OCI-M1 (cell line): ENCODE data around the gene GCAT.
A peak's percentile ranks its signal among the peaks of the same experiment; 100 is the strongest.
"Not testable (repeated sequence)": the region's sequence is repeated elsewhere in the genome, so short reads cannot be mapped to it uniquely, and the experiment has no call there.

ENCODE experiments used
- DNase-seq: peaks from one replicate; lab custom pipeline; 2025; lab: John Stamatoyannopoulos, UW

Gene GCAT

DNA sequence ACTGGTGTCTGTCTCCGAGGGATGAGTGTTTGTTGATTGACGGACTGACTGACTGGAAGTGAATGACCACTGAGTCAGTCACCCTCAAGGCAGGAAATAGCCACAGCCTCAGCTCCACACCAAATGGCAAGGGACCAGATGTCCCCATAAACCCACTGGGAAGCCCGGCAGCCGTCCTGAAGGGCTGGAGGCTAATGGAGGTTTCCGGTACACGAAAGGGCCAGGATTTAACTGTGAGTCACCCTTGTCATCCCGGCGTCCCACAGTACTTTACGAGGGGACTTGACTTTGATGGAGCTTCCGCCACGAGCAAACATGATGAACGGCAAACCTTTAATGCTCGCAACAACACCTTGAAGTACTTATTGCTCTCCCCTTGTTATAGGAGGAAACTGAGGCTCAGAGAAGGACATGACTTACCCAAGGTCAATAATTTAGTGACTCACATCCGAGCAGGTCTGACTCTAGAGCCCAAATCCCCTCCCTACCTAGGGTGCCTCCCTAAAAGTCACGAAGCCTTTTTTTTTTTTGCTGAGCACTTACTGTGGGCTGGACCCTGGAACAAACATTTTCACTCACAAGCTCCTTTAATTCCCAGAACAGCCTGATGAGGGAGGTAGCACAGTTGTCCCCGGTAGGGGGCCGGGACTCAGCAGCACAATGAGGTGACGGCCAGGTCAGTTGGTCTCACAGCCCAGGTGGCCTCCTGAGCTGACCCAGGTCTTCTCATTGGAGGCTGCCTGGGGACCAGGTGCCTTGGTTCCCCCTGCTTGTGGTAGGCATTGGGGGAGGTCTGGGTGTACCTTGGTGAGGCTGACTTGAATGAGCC, 25.2 kb upstream of the GCAT start:
- DNase-seq, result peak; percentile 14

DNA sequence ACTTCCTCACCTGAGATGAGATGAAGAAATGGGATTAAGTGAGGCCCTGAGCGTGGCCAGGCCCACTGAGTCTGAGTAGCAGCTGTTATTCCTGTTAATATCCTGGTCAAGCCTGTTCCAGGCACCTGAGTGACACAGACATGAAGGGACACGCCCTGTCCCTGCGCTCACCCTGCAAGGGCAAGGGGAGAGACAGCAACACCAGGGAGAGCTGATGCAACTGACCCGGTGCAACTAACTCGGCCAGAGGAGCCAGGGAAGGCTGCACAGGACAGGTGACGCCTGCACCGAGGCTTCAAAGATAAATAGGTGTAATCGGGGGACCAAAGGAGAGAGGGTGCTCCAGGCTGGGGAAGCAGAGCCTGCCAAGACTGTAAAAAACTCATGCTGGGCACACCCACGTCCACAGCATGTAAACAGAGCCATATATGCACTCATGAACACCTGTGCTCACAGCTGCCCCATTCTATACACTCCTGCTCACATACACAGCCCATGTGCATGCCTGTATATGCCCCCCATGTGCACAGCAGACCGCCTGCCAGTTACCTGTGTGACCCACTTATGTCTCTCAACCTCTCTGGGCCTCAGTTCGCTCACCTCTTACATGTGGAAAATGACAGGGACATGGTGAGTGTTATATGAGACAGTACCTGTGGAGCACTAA, 22.8 kb upstream of the GCAT start:
- no peak for DNase-seq

DNA sequence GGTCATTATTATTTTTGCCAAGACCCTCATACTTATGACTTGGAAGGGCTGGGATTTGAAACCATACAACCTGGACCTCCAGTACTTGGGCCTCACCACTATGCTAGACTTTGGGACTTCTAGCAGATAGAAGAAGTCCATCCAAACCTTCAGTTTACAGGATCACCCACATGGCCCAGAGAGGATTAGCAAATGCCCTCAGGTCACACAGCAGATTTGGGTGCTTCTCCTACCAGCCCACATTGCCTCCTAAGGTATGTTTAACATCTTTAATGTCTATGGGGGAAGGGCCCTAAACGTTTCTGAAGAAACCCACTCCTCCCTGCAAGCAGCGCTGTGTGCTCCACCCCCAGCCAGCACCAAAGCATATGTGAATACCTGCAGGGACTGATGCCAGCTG, 17.5 kb upstream of the GCAT start:
- DNase-seq, result no peak

DNA sequence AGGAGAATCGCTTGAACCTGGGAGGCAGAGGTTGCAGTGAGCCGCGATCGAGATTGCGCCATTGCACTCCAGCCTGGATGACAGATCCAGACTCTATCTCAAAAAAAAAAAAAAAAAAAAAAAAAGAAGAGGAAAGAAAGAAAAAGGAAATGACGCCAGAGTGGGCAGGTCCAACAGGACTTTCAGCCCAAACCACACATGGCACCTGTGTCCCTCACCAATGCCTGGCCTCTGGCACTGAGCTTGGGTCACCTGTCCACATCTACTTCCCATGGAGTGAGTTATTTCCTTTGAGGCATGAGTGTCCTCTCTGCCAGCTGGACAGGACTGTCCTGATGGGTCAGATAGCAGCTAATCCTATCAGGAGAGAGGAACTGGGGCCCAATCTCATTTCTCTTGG, 15.2 kb upstream of the GCAT start:
- no peak for DNase-seq

DNA sequence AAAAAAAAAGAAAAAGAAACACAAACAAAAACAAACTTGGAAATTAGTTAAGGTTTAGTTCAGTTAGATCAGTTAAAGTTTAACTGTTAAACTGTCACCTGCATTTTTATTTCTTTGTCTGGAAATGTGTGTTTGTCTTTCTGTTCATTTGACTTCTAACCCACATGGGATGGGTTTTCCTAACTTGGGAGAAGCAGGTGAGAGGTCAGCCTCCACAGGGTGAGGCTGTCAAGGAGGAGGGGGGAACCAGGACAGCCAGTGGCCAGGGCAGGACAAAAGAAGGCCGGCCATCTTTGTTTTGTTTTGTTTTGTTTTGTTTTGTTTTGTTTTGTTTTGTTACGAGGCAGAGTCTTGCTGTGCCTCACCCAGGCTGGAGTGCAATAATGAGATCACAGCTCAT, 13.4 kb upstream of the GCAT start:
- DNase-seq, result no peak

DNA sequence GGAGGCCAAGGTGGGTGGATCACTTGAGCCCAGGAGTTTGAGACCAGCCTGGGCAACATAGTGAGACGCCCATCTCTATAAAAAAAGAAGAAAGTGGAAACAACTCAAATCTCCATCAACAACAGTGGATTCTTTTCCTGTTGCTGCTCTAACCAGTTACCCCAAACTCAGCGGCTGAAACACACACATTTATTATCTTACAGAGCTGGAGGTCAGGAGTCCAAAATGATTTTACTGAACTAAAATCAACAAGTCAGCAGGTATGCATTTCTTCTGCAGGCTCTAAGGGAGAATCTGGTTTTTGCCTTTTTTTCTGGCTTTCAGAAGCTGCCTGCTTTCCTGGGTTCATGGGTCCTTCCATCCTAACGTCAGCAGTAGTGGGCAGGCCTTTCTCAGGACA, 11.7 kb upstream of the GCAT start:
- DNase-seq, result no peak

DNA sequence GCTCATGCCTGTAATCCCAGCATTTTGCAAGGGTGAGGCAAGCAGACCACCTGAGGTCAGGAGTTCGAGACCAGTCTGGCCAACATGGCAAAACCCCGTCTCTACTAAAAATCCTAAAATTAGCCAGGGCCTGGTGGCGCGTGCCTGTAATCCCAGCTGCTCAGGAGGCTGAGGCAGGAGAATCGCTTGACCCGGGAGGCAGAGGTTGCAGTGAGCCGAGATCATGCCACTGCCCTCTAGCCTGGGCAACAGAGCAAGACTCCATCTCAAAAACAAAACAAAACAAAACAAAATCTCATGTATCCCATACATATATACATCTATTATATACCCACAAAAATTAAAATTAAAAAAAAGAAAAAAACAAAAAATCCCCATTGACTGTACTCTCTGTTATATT, 10.5 kb upstream of the GCAT start:
- not testable (repeated sequence) for DNase-seq

DNA sequence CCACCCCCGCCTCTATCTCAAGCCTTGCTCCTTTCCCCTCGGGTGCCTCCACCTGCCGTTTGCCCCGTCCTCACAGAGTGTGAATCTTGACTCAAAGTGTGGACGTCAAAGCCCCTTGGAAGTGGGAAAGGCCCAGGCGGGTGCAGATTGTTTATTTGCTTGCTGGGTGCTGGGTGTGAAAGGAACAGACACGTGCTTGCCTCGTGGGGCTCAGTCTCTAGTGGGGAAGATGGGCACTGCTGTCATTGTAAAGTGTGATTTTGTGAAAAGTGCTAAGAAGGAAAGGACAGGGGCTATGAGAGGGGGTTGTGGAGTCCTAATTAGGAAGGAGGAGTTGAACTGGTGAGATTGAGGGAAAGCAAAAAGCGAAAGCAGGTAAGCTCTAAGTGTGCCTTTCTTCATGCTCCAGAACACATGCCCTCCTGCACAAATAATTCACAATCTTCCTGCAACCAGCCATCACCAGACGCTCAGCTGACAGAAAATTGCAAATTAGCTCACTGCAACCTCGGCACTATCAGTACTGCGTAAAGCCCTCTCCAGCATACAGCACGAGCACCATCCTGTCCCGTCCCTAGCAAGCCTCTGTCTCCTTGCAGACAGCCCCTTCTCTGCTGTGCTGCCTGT, 9.7 kb upstream of the GCAT start:
- DNase-seq, result no peak

DNA sequence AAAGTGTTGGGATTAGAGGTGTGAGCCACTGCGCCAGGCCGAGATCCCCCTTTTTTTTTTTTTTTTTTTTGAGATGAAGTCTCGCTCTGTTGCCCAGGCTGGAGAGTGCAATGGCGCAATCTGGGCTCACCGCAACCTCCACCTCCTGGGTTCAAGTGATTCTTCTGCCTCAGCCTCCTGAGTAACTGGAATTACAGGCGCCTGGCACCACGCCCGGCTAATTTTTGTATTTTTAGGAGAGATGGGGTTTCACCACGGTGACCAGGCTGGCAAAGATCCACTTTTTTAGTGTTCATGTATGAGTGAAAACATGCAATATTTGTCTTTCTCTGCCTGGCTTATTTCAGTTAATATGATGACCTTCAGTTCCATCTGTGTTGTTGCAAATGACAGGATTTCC, 7.8 kb upstream of the GCAT start:
- DNase-seq, result not testable (repeated sequence)

DNA sequence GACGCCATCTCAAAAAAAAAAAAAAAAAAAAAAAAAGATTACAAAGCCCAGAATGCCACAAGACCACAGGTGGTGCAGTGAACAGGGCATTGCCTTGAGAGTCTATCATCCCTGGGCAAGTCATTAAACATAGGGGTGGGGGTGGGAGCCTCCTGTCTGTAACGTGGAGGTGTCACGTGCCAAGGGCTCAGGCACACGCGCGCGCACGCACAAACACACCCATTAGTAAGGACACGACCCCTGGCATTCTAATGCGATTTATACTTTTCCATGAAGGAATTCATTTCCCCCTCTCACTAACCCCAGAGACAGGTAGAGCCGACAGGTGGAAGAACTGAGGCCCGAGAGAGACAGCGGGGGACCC, 5.8 kb upstream of the GCAT start:
- DNase-seq, result peak; percentile 72

DNA sequence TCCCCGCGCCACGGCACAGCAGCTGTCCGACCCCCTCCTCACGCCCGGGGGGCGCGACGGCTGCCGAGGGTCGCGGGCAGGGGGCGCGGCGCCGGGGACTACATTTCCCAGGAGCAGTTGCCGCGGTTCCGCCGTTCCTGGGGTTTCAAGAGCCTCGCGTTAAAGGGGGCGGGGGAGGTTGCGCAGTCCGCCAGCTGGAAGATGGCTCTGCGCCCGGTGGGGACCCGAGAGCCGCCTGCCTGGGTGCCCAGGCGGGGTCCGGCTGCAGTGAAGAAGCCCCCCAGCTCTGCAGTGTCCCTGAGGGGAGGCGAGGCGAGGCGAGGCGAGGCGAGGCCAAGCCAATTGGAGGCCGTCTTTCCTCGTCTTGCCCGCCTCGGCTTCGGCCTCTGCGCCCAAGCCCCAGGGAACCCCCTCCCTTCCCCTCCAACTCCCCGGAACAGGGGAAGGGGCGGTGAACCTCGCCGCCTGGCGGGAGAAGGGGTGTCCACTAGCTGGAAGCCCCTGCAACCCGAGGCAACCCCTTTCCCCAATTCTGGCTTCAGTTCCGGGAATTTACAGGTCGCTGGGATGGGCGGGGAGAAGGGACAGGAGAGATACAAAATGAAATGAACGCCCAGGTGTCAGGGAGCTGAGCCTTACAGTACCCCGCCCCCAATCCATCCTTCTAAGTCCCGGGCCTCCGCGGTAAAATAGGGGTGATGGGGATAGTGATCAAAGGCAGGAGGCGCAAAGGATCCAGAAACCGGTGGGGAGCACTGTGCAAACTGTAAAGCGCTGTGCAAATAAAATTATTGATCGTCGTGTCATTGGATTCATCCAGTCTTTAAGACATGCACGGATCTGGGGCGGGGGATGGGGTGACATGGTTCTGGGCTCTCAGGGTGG, 5.2 kb upstream of the GCAT start:
- peak; percentile 85 for DNase-seq

DNA sequence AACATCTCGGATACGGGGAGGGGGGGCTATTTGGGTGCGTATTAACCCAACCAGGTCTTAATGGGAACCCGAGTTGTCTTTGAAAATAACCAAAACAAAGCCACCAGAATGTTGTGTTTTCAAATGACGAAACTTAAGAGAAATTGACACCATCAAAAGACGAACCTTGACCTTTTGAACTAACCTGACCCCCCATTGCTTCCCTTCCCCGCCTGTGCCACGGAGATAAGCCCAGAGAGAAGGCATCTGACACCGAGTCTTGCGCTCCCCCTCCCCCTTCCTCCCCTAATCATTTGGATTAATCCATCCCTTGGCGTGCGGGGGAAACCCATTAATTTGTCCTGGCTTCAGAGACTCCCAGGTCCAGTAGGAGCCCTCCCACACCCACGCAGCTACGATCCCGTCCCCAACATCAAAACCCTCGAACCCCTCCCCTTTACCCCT, 4.5 kb upstream of the GCAT start:
- peak; percentile 98 for DNase-seq

DNA sequence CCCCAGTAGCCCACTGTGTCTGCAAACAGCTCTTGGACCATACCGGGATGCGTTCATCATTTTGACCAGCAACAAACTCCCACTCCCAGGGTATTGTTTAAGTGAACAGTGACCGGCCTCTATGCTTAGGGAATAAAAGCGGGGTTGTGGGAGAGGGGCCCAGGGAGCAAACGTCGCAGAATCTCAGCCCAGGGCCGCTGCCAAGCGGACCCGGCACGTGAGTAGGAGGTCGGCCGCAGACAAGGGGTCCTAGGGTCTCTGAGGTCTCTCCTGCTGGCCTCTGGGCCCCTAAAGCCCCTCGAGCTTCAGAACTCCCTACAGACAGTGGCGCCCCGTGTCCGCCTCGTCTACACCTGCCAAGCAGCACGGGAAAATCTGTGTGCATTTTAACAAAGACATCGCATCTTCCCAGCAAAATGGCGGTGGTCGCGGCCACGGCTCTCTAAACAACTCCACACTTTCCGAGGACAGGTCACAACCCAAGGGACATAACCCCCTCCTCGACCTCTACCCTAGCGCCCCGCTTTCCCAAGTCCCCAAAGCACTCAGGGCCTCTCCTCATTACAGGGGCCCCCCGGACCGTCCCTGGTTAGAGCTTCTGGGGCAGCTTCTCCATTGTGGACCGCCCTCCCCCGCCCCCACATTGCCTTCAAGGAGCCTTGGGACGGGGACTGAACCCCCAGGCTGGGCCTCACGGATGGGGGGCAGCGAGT, 3.9 kb upstream of the GCAT start:
- peak; percentile 67 for DNase-seq

DNA sequence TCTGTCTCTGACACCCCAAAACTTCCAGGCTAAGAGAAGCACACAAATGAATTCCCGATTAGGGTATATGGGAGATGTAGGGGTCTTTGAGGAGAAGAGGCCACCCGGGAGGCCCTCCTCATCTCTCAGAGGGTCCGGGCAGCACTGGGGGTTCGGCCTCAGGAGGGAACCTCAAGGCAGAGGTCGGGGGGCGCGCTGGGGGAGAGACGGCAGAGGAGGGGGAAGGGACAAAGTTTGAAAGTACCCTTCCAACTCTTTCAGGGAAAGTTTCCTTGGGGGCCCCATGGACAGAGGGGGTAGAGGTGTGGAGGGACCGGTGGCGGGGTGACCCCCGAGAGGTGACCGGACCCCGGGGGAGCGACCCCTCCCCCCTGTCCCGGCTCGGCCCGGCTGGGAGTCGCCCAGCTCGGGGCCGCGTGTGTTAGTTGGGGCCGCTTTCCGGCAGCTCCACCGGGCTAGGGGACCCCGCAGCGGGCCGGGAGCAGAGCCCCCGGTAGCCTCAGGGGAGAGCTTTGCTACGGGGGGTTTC, 3.3 kb upstream of the GCAT start:
- DNase-seq, result peak; percentile 46

DNA sequence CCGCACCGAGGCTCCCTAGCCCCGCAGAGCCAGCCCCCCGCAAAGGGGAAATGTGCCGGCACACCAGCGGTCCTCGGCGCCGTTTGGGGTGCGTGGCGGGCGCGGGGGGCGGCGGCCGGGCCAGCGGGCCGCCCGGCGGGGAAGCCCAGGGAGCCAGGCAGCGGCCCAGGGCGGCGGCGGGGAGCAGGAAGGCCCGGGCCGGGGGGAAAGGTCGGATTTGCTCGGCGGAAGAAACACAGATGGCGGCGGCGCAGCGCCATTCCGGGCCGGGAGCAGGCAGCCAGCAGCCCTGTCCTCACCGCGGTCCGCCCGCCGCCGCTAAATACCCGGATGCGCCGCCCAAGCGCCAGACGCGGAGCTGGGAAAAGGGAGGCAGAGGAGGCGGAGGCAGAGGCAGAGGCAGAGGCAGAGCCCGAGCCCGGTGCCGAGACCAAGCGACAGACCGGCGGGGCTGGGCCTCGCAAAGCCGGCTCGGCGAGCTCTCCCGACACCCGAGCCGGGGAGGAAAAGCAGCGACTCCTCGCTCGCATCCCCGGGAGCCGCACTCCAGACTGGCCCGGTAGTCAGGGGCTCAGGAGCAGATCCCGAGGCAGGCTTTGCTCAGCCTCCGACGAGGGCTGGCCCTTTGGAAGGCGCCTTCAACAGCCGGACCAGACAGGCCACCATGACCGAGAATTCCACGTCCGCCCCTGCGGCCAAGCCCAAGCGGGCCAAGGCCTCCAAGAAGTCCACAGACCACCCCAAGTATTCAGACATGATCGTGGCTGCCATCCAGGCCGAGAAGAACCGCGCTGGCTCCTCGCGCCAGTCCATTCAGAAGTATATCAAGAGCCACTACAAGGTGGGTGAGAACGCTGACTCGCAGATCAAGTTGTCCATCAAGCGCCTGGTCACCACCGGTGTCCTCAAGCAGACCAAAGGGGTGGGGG, 2.6 kb upstream of the GCAT start:
- peak; percentile 93 for DNase-seq

DNA sequence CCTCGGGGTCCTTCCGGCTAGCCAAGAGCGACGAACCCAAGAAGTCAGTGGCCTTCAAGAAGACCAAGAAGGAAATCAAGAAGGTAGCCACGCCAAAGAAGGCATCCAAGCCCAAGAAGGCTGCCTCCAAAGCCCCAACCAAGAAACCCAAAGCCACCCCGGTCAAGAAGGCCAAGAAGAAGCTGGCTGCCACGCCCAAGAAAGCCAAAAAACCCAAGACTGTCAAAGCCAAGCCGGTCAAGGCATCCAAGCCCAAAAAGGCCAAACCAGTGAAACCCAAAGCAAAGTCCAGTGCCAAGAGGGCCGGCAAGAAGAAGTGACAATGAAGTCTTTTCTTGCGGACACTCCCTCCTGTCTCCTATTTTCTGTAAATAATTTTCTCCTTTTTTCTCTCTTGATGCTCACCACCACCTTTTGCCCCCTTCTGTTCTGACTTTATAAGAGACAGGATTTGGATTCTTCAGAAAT, 1.9 kb upstream of the GCAT start:
- no peak for DNase-seq

DNA sequence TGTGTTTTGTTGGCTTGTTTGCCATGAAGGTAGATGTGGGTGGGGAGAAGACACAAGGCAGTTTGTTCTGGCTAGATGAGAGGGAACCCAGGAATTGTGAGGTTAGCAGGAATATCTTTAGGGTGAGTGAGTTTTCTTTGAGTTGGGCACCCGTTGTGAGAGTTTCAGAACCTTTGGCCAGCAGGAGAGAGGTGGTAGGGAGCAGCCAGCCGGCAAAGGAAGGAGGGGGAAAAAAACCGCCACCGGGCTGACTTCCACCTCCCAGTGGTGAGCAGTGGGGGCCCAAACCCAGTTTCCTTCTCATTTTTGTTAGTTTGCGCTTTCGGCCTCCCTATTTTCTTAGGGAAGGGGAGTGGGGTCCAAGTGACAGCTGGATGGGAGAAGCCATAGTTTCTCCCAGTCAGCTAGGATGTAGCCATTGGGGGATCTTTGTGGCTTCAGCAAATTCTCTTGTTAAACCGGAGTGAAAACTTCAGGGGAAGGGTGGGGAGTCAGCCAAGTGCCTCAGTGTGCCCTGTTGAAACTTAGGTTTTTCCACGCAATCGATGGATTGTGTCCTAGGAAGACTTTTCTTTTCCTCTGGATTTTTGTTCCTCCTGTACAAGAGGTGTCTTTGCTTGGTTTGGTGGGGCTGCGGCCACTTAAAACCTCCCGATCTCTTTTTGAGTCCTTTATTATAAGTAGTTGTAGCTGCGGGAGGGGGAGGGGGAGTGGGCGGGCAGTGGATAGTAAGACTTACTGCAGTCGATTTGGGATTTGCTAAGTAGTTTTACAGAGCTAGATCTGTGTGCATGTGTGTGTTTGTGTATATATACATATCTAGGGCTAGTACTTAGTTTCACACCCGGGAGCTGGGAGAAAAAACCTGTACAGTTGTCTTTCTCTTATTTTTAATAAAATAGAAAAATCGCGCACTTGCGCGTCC, 1.1 kb upstream of the GCAT start:
- peak; percentile 95 for DNase-seq

DNA sequence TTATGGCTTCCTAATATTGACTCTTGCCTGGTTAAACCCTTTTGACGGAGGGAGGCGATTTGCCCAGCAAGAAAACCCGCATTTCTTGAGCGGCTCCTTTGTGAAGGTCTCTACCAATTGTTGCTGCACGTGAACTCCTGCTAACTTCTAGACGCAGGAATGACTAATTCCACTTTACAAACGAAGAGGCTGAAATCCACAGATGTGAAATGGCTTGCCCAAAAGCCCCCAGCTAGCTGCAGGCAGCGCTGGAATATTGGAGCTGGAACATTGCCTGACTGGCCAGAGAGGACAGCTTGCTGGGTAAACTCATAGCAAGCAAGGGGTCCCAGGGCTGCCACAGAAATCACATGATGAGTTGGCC, 542 bp downstream of the GCAT start:
- no peak for DNase-seq
